NCI-H510A treated with DMSO at 0.1 percent for 48 hours (cell line): ENCODE data around the gene CIT.
"Not testable (repeated sequence)": the region's sequence is repeated elsewhere in the genome, so short reads cannot be mapped to it uniquely, and the experiment has no call there.

Source experiments
- DNase-seq: peaks from one replicate; lab custom pipeline; 2025; lab: John Stamatoyannopoulos, UW

The CIT gene

GRCh38 chr12:119735079-119735478, 142.0 kb downstream of the CIT start:
- DNase-seq = peak; percentile 87

- DNase-seq = no peak
These were observed 146.7 kb downstream of the CIT start for GRCh38 chr12:119730381-119730780.

GRCh38 chr12:119729871-119730270, 147.2 kb downstream of the CIT start:
- no peak for DNase-seq

- DNase-seq = no peak
These were observed 148.7 kb downstream of the CIT start for GRCh38 chr12:119728444-119728745.

- DNase-seq = no peak
These were observed 149.3 kb downstream of the CIT start for GRCh38 chr12:119727600-119728443.

- no peak for DNase-seq
These were observed 151.6 kb downstream of the CIT start for GRCh38 chr12:119725523-119725922.

- DNase-seq = no peak
These were observed 155.8 kb downstream of the CIT start for GRCh38 chr12:119721306-119721705.

GRCh38 chr12:119720349-119720748, 156.8 kb downstream of the CIT start:
- DNase-seq = no peak

GRCh38 chr12:119718141-119718540, 159.0 kb downstream of the CIT start:
- no peak for DNase-seq

GRCh38 chr12:119715268-119715620, 161.9 kb downstream of the CIT start:
- no peak for DNase-seq

- no peak for DNase-seq
These were observed 162.4 kb downstream of the CIT start for GRCh38 chr12:119714614-119715267.

GRCh38 chr12:119713551-119714031, 163.5 kb downstream of the CIT start:
- DNase-seq = peak; percentile 98

- no peak for DNase-seq
These were observed 164.4 kb downstream of the CIT start for GRCh38 chr12:119712721-119713120.

GRCh38 chr12:119711693-119712092, 165.4 kb downstream of the CIT start:
- no peak for DNase-seq

GRCh38 chr12:119710965-119711551, 166.1 kb downstream of the CIT start:
- DNase-seq = peak; percentile 100

GRCh38 chr12:119710374-119710964, 166.7 kb downstream of the CIT start:
- DNase-seq = peak; percentile 93

GRCh38 chr12:119706427-119706826, 170.7 kb downstream of the CIT start:
- not testable (repeated sequence) for DNase-seq

GRCh38 chr12:119705182-119705581, 171.9 kb downstream of the CIT start:
- DNase-seq = no peak

- DNase-seq = no peak
These were observed 172.9 kb downstream of the CIT start for GRCh38 chr12:119704065-119704747.

- no peak for DNase-seq
These were observed 177.0 kb downstream of the CIT start for GRCh38 chr12:119700078-119700477.

GRCh38 chr12:119699199-119699760, 177.8 kb downstream of the CIT start:
- DNase-seq = no peak

GRCh38 chr12:119696943-119697342, 180.2 kb downstream of the CIT start:
- no peak for DNase-seq
